Memory B cell (primary cell): ENCODE results near the gene KIRREL3.

Experiments
- ATAC-seq: fragments of 150-1000 bp; cut with Tn5 transposase; 2 replicates; pipeline ENCODE4 v1.10.0; 2021; ENCODE audit warnings: low read depth, mild to moderate bottlenecking, moderate library complexity
- DNase-seq, 2 donors: peaks; one replicate each; pipeline ENCODE4 v3.0.0; 2022; ENCODE audit warnings: low spot score in 2 of 2
- H3K27ac Mint-ChIP-seq: one replicate; pipeline ENCODE4 v1.8.0; 2022; ENCODE audit warnings: mild to moderate bottlenecking, moderate library complexity, mixed read lengths
- H3K27me3 Mint-ChIP-seq: one replicate; pipeline ENCODE4 v1.8.0; 2022; ENCODE audit warnings: mixed read lengths
- H3K36me3 Mint-ChIP-seq: one replicate; pipeline ENCODE4 v1.8.0; 2022; ENCODE audit warnings: mild to moderate bottlenecking, mixed read lengths
- H3K4me1 Mint-ChIP-seq: one replicate; pipeline ENCODE4 v1.8.0; 2022; ENCODE audit warnings: mixed read lengths
- H3K4me3 Mint-ChIP-seq: one replicate; pipeline ENCODE4 v1.8.0; 2022; ENCODE audit warnings: mild to moderate bottlenecking, moderate library complexity, mixed read lengths
- H3K9me3 Mint-ChIP-seq: one replicate; pipeline ENCODE4 v1.8.0; 2022; ENCODE audit warnings: mixed read lengths

The KIRREL3 gene

DNA sequence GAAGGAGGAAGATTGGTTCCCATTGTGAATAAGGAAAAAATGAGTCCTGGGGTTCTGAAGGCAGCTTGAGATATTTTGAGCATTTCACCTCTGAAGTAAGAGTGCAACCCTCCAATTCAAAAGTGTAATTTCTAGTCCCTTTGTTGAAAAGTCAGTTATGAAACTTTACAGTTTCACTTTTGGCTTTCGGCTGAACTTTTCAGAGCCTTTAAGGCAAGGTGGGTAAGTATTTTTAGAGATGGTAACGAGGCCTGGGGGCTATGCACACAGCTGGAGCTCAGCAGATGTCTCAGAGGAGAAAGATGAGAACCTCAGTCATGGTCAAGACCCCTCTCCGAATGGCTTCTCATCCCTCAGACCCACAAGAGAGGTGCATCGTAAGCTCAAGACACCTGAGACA lies 267.6 kb downstream of the KIRREL3 start:
- Mint-ChIP-seq H3K36me3 (no peaks in the 10 kb centered on the region), H3K27ac (no peak overlapping the region), H3K9me3 (no peaks in the 10 kb centered on the region), H3K4me3 (no peak overlapping the region), H3K27me3 (peaks cover 10% of the 10 kb centered on the region), H3K4me1 (no peaks in the 10 kb centered on the region)
- ATAC-seq, result no peak
- DNase-seq, result no peak

DNA sequence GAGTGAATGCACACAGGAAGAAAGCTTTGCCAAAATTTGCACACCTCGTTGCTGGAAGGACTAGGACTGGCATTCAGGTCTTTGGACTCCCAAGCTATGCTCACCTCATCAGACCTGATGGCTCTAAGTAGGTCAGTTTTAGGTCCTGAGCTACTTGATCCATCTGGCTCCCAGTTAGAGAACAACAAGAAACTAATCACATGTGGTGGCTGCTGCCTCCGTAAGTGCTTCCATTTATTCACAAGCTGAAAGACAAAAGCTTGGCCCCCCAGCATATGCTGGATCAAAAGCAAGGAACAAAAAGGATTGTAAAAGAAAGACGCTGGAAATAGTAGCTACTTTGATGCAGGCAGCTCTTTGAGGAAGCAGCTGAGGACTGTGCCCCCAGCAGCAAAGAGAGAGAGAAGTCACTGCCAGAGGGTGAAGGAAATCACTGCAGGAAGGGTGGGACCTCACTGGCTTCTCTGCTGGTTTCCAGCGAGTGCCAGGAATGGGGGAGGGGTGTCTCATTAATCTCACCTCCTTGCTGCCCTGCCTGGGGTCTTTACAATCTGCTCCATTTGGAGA lies 268.9 kb downstream of the KIRREL3 start:
- ATAC-seq (no peak), DNase-seq (no peak)
- Mint-ChIP-seq H3K27ac (no peak overlapping the region), H3K4me1 (no peaks in the 10 kb centered on the region), H3K9me3 (no peaks in the 10 kb centered on the region), H3K36me3 (no peaks in the 10 kb centered on the region), H3K27me3 (peaks cover 7% of the 10 kb centered on the region), H3K4me3 (no peak overlapping the region)

DNA sequence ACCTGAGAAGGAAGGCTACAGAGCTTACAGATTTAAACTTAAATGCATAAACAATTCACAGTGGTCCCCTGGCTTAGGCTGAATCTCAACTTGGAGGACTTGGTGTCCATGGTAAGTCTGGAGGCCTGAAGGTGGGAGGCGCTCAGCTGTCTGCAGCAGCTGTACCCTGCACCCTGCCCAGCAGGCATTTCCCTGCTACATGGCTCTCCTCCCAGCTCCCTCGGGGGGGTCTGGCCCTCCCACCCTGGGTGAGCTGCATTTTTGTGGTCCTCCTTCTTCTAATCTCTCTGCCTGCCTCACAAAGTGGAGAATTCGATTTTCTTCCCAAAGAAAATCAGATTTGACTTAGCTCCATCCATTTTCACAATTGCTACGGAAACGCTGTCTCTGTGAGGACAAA lies 273.2 kb downstream of the KIRREL3 start:
- Mint-ChIP-seq H3K9me3 (no peaks in the 10 kb centered on the region), H3K4me3 (no peak overlapping the region), H3K4me1 (no peaks in the 10 kb centered on the region), H3K27ac (no peak overlapping the region), H3K36me3 (no peaks in the 10 kb centered on the region), H3K27me3 (peaks cover 5% of the 10 kb centered on the region)
- no peak for ATAC-seq
- DNase-seq, result no peak

DNA sequence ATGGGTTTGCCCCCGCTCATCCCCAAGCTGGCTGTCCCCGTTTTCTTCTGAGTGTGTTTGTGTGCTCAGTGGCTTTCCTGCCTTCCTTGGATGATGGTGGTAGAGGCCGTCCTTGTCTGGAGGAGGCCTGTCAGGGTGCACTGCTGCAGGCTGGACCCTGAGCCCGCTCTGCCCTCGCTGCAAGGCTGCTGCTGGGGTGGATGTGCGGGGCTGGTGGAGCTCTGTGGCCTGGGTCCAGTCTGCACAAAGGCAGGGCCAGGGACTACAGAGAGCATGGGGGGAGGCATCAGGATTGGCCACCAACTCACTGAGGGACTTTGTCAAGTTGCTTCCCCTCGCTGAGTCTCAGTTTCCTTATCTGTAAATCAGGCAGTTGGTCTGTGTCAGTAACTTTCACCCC lies 275.0 kb downstream of the KIRREL3 start:
- no peak for DNase-seq
- H3K36me3 Mint-ChIP-seq, result no peaks in the 10 kb centered on the region
- peaks cover 1% of the 10 kb centered on the region for H3K9me3 Mint-ChIP-seq
- H3K4me3 Mint-ChIP-seq, result no peak overlapping the region
- H3K4me1 Mint-ChIP-seq, result no peaks in the 10 kb centered on the region
- H3K27me3 Mint-ChIP-seq, result peaks cover 1% of the 10 kb centered on the region
- H3K27ac Mint-ChIP-seq, result no peak overlapping the region
- no peak for ATAC-seq

DNA sequence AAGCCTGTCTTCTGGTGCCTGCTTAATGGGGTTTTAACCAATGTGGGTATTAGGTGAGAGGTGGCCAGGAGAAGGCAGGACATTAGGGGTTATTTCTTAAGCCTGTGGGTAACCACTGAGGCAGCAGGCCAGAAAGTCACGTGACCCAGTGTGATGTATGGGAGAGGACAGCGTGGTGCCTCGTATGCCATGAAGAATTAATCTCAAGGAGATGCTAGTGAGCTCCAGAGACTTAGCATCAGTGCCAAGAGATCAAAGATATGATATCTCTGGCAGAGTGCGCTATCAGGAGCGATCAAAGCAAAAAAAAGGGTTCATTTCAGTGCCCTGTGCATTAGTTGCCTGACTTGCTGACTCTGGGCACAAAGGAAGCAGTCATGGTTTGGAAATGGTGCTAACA lies 275.5 kb downstream of the KIRREL3 start:
- H3K27ac Mint-ChIP-seq, result no peak overlapping the region
- no peak overlapping the region for H3K4me3 Mint-ChIP-seq
- ATAC-seq (no peak), DNase-seq (no peak)
- no peaks in the 10 kb centered on the region for H3K36me3 Mint-ChIP-seq
- H3K9me3 Mint-ChIP-seq, result peaks cover 1% of the 10 kb centered on the region
- H3K4me1 Mint-ChIP-seq, result no peaks in the 10 kb centered on the region
- H3K27me3 Mint-ChIP-seq, result peaks cover 2% of the 10 kb centered on the region

DNA sequence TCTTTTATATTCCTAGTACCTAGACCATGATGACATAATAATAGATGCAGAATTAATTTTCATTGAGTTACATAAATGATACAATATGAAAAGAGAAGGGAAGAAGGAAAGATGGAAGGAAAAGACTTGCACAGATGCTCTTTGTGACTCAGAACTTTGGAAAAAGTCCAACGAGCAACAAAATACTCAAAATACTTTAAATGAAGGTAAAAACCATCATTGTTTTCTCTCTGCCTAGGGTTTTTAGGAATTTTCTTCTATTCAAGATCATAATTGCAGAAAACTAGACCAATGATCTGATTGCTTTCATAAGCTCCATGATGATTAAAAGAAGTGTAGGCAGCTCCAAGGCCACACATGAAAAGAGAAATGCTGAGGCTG lies 276.9 kb downstream of the KIRREL3 start:
- H3K27ac Mint-ChIP-seq, result no peak overlapping the region
- H3K4me3 Mint-ChIP-seq, result no peak overlapping the region
- ATAC-seq, result no peak
- no peaks in the 10 kb centered on the region for H3K36me3 Mint-ChIP-seq
- H3K9me3 Mint-ChIP-seq, result peaks cover 6% of the 10 kb centered on the region
- no peaks in the 10 kb centered on the region for H3K4me1 Mint-ChIP-seq
- peaks cover 8% of the 10 kb centered on the region for H3K27me3 Mint-ChIP-seq
- DNase-seq, result no peak

DNA sequence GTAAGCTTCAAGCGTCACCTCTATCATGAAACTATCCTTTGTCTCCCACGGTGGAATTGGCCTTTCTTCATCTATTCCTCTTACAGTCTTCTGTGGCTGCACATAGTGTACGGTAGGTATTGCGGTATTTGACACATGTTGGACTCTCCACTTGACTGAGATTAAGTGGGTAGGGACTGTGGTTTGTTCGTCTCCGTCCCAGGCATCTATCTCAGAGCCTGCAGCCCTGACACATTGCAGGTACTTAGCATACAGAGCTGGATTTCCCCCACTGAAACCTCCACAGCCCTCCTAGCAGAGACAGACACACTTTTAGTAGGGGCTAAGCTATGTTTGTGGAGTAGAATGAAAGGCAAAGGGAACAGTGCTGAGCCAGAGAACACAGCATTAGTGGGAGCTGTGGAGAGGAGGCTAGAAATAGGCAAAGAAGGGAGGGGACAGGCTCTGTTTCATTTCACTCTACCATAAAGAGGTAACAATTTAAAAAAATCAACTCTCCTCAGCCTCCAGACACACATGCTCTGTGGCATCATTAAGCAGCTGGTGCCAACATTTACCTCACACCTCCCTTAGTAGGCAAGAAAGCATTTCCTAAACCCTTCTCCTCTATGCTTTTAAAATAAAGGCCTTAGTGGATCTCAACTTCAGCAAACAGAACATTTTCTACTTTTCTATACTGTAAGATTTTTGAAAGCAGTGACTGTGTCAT lies 277.5 kb downstream of the KIRREL3 start:
- DNase-seq (no peak), ATAC-seq (no peak)
- H3K36me3 Mint-ChIP-seq, result no peaks in the 10 kb centered on the region
- peaks cover 6% of the 10 kb centered on the region for H3K9me3 Mint-ChIP-seq
- peaks cover 8% of the 10 kb centered on the region for H3K27me3 Mint-ChIP-seq
- H3K27ac Mint-ChIP-seq, result no peak overlapping the region
- no peak overlapping the region for H3K4me3 Mint-ChIP-seq
- no peaks in the 10 kb centered on the region for H3K4me1 Mint-ChIP-seq

DNA sequence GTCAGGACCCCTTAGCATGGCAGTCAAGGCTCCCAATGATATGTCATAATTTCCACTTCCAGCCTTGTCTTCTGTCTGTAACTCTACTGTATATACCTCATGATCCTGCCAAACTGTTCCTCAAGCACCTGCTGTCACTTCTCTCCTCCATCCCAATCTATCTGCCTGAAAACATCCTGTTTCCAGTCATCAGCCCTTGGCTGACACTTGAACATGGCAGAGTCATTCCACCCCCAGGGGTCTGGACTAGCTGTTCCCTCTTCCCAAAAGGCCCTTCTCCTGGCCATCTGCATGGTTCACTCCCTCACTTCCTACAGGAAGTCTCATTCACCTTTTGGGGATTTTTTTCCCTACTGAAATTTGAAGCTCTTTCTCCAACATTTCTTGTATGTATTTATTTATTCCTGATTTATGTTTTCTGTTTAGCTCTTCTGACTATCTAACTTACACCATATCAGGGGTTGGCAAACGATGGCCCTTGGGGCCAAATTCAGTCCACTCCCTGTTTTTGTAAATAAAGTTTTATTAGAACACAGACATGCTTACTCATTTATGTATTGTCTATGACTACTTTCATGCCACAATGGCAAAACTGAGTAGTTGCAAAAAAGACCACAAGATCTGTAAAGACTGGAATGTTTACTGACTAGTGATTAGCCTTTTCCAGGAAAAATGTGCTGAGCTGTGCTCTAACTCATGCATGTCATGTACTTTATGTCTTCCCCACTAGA lies 278.4 kb downstream of the KIRREL3 start:
- no peak overlapping the region for H3K27ac Mint-ChIP-seq

DNA sequence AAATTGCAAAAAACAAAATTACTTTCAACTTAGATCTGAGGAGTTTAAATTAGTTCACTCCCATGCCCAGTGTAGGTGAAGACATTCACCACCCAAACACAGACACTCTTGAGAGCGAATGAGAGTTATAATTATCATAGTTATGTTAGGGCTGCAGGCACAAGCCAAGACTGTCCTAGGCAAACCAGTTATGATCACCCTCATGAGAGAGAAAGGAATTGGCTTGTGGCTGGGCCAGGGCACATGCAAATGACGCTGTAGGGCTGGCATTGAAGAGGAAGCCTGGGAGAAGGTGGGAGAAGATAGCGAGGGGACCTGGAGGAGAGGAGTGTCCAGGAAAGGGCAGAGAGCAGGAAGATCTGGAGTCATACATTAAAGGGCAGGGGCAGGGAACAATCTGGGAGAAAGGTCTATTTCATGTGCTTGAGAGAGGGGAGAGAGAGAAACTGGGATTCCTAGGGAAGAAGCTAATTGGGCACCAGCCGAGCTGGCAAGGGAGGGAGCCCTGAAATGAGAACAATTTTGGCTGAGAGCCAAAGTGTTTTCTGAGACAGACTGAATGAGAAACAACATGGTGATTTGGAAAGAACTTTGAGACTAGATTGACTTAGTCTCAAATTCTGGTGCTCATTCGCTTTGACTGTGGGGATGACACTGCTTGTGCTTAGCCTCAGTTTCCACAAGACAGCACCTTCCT lies 279.9 kb downstream of the KIRREL3 start:
- no peaks in the 10 kb centered on the region for H3K4me1 Mint-ChIP-seq
- H3K4me3 Mint-ChIP-seq, result no peak overlapping the region
- peaks cover 6% of the 10 kb centered on the region for H3K9me3 Mint-ChIP-seq
- peaks cover 9% of the 10 kb centered on the region for H3K27me3 Mint-ChIP-seq
- DNase-seq (no peak), ATAC-seq (no peak)
- H3K36me3 Mint-ChIP-seq, result no peaks in the 10 kb centered on the region
- no peak overlapping the region for H3K27ac Mint-ChIP-seq

More for the DNA sequence above, 278.4 kb downstream of the KIRREL3 start:
- no peak overlapping the region for H3K4me3 Mint-ChIP-seq
- DNase-seq (no peak), ATAC-seq (no peak)
- H3K9me3 Mint-ChIP-seq, result peaks cover 6% of the 10 kb centered on the region
- H3K27me3 Mint-ChIP-seq, result peaks cover 9% of the 10 kb centered on the region
- H3K4me1 Mint-ChIP-seq, result no peaks in the 10 kb centered on the region
- H3K36me3 Mint-ChIP-seq, result no peaks in the 10 kb centered on the region

DNA sequence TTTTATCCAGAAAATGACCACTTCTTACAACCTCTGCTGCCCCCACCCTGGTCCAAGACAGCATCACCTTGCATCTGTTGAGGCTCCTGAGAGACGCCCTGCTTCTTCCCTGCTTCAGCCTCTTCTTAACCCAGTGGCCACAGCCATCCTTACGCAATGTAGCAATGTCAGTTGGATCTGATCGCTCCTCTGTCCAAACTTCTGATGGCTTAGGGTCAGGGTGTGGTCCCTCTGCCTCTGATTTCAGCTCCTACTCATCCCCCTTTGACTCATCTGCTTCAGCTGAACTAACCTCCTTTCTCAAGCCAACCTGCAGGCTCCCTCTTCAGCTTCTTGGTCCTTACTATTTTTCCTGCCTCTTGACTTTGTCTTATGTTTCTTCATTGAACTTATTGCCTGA lies 280.8 kb downstream of the KIRREL3 start:
- Mint-ChIP-seq H3K4me1 (no peaks in the 10 kb centered on the region), H3K9me3 (peaks cover 9% of the 10 kb centered on the region), H3K27me3 (peaks cover 9% of the 10 kb centered on the region), H3K36me3 (no peaks in the 10 kb centered on the region), H3K27ac (no peak overlapping the region), H3K4me3 (no peak overlapping the region)
- no peak for DNase-seq
- ATAC-seq, result no peak

DNA sequence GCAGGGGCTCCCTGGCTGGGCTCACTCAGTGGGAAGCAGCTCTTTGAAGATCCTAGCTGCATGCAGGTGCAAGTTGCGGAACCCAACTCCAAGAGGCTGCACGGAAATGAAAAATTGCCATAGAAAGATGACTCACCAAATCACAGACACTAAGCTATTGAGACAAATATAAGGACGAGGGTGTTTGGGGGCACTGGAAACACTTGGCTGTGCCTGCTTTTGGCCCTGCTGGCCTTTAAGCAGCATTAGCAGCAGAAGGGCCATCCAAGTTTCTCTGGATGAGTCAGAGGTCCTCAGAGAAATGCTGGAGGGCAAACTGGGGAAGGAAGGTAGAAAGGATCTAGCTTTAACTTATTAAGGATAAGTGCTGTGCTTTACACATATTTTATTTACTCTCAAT lies 282.3 kb downstream of the KIRREL3 start:
- Mint-ChIP-seq H3K27me3 (peaks cover 10% of the 10 kb centered on the region), H3K27ac (no peak overlapping the region), H3K4me1 (no peaks in the 10 kb centered on the region), H3K36me3 (no peaks in the 10 kb centered on the region), H3K9me3 (peaks cover 9% of the 10 kb centered on the region), H3K4me3 (no peak overlapping the region)
- ATAC-seq (no peak), DNase-seq (no peak)

DNA sequence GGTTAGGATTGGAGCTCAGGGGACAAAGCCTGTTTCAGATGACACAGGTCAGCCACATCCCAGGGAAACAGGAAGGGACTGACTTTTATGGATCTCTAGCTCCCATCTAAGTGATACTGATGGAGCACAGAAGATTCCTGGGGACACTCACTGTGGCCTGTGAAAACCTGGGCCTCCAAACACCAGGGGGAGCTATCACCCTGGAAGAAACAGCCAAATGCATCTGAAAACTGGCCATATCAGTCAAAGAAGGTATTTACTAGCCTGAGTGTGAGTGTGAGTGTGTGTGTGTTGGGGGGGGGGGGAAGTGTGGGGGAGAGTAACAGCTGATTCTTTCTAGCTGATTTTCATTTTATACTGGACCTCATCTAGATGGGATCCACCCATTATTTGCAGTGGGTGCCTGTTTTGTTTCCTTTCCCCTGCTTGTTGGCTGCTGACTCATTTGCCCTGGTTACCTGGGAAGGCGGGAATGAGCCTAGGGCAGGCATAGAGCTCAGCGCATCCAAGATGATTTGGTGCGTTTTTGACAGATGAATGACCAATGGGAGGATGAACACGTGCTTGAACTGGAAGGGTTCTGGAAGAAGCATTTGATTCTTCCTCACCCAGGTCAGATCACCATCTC lies 284.0 kb downstream of the KIRREL3 start:
- ATAC-seq, result no peak
- H3K4me3 Mint-ChIP-seq, result no peak overlapping the region
- no peaks in the 10 kb centered on the region for H3K36me3 Mint-ChIP-seq
- no peak overlapping the region for H3K27ac Mint-ChIP-seq
- H3K9me3 Mint-ChIP-seq, result peaks cover 9% of the 10 kb centered on the region
- peaks cover 14% of the 10 kb centered on the region for H3K27me3 Mint-ChIP-seq
- DNase-seq, result no peak
- no peaks in the 10 kb centered on the region for H3K4me1 Mint-ChIP-seq

DNA sequence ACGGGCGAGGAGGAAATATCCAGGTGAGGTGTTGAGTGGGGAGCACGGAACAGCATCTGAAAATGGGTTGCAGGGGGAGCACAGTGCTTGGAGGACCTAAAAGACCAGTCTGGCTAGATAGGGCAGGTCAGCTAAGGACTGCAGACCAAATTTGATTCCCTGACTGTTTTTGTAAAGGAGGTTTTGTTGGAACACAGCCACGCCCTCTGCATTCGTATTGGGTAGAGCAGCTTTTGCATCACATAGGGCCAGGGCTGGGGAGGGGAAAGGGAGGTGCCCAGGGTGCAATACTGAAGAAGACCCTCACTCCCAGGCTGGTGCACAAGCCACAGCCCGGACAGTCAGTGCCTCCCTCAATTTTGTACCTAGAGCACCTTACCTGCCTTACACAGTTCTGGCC lies 286.8 kb downstream of the KIRREL3 start:
- no peak for ATAC-seq
- no peak overlapping the region for H3K4me3 Mint-ChIP-seq
- H3K27ac Mint-ChIP-seq, result no peak overlapping the region
- no peaks in the 10 kb centered on the region for H3K4me1 Mint-ChIP-seq
- no peak for DNase-seq
- peaks cover 7% of the 10 kb centered on the region for H3K27me3 Mint-ChIP-seq
- H3K9me3 Mint-ChIP-seq, result peaks cover 3% of the 10 kb centered on the region
- H3K36me3 Mint-ChIP-seq, result no peaks in the 10 kb centered on the region
